GM12865 (cell line): ENCODE measurements around the gene ATXN7.
A peak's percentile ranks its signal among the peaks of the same experiment; 100 is the strongest.

Experiments
- DNase-seq: peaks from one replicate; pipeline ENCODE4 v3.0.0; 2010; ENCODE audit warnings: low read depth
- H3K4me3 ChIP-seq: 2 replicates; pipeline ENCODE4 v1.5.1; 2011; ENCODE audit warnings: mild to moderate bottlenecking, low read depth, low read length, control low read depth
- CTCF ChIP-seq: IDR thresholded peaks from 2 replicates; pipeline ENCODE4 v1.5.1; 2011; ENCODE audit warnings: low read length, control low read depth, low read depth, inconsistent platforms; ENCODE audit not compliant: insufficient read depth; ENCODE audit errors: missing control alignments

The ATXN7 gene

GRCh38 chr3:64028754-64029153 is 165.1 kb downstream of the ATXN7 start:
- no peak for DNase-seq
- no peak for TF ChIP-seq CTCF
- H3K4me3 ChIP-seq: no peak overlapping the region

- TF ChIP-seq CTCF: no peak
- no peak for DNase-seq
- H3K4me3 ChIP-seq: no peak overlapping the region
Observed at GRCh38 chr3:64029287-64029686, 165.6 kb downstream of the ATXN7 start.

- peak; percentile 84 for DNase-seq
- TF ChIP-seq CTCF: peak; percentile 86
- peak overlapping the region; percentile 44 for H3K4me3 ChIP-seq
Observed at GRCh38 chr3:64030741-64031140, 167.1 kb downstream of the ATXN7 start.

- no peak overlapping the region for H3K4me3 ChIP-seq
- DNase-seq: no peak
Observed at GRCh38 chr3:64031540-64032508, 168.2 kb downstream of the ATXN7 start.

GRCh38 chr3:64033069-64033468 is 169.4 kb downstream of the ATXN7 start:
- H3K4me3 ChIP-seq: no peak overlapping the region
- no peak for TF ChIP-seq CTCF
- DNase-seq: no peak

More at GRCh38 chr3:64031540-64032508, 168.2 kb downstream of the ATXN7 start:
- TF ChIP-seq CTCF: no peak

- no peak overlapping the region for H3K4me3 ChIP-seq
- TF ChIP-seq CTCF: no peak
- DNase-seq: no peak
Observed at GRCh38 chr3:64037084-64037483, 173.4 kb downstream of the ATXN7 start.
